SKM-1 treated with dmso at 0.1 percent for 144 hours (cell line): ENCODE data around the gene POMT2.

Experiments used
- DNase-seq: peaks from one replicate; lab custom pipeline; 2025; ENCODE audit not compliant: unreplicated experiment; lab: John Stamatoyannopoulos, UW

POMT2 gene

GRCh38 chr14:77245820-77246219 lies 74.9 kb downstream of the POMT2 start:
- no peak for DNase-seq

GRCh38 chr14:77243853-77244252 lies 76.8 kb downstream of the POMT2 start:
- no peak for DNase-seq

GRCh38 chr14:77242752-77243151 lies 77.9 kb downstream of the POMT2 start:
- DNase-seq: no peak

- no peak for DNase-seq
Measured at GRCh38 chr14:77241955-77242354, 78.7 kb downstream of the POMT2 start.

GRCh38 chr14:77240336-77240915 lies 80.3 kb downstream of the POMT2 start:
- DNase-seq: no peak

GRCh38 chr14:77239412-77239811 lies 81.3 kb downstream of the POMT2 start:
- no peak for DNase-seq

- no peak for DNase-seq
Measured at GRCh38 chr14:77238996-77239395, 81.7 kb downstream of the POMT2 start.

GRCh38 chr14:77238356-77238755 lies 82.3 kb downstream of the POMT2 start:
- no peak for DNase-seq

GRCh38 chr14:77236814-77237213 lies 83.9 kb downstream of the POMT2 start:
- no peak for DNase-seq

- DNase-seq: no peak
Measured at GRCh38 chr14:77231721-77232120, 89.0 kb downstream of the POMT2 start.

GRCh38 chr14:77230914-77231313 lies 89.8 kb downstream of the POMT2 start:
- no peak for DNase-seq

- no peak for DNase-seq
Measured at GRCh38 chr14:77228056-77228455, 92.6 kb downstream of the POMT2 start.

GRCh38 chr14:77225892-77226557 lies 94.7 kb downstream of the POMT2 start:
- no peak for DNase-seq

- DNase-seq: no peak
Measured at GRCh38 chr14:77225254-77225653, 95.4 kb downstream of the POMT2 start.
